Measurements from ENCODE around the gene AMER3.

AMER3 gene

GRCh38 chr2:130797493-130798435, 42.4 kb downstream of the AMER3 start:
- no peaks in the 10 kb centered on the region for H3K27me3 ChIP-seq (replicated peaks; ENCODE audit: control insufficient read depth, insufficient read depth, low read length, poor library complexity, severe bottlenecking)
- H3K9me3 ChIP-seq (ENCODE audit: control insufficient read depth, low read length) = no peaks in the 10 kb centered on the region

GRCh38 chr2:130798472-130799218, 43.3 kb downstream of the AMER3 start:
- no peak overlapping the region for H3K27ac ChIP-seq (ENCODE audit: insufficient read depth, low read length, poor library complexity, severe bottlenecking)
- peak overlapping the region; percentile 97 for H3K4me3 ChIP-seq (ENCODE audit: insufficient read depth, low read depth, low read length, poor library complexity, severe bottlenecking)
- DNase-seq = no peak
- no peaks in the 10 kb centered on the region for H3K9me3 ChIP-seq (ENCODE audit: control insufficient read depth, low read length)
- no peaks in the 10 kb centered on the region for H3K36me3 ChIP-seq (ENCODE audit: control insufficient read depth, insufficient read depth, low read length)
- no peaks in the 10 kb centered on the region for H3K27me3 ChIP-seq (replicated peaks; ENCODE audit: control insufficient read depth, insufficient read depth, low read length, poor library complexity, severe bottlenecking)
- H3K4me1 ChIP-seq (ENCODE audit: control insufficient read depth, insufficient read depth, low read length, poor library complexity, severe bottlenecking) = peaks cover 3% of the 10 kb centered on the region

More at GRCh38 chr2:130797493-130798435, 42.4 kb downstream of the AMER3 start:
- DNase-seq = peak; percentile 76 to 83 (median 79)
- Histone ChIP-seq H3K36me3 (ENCODE audit: control insufficient read depth, insufficient read depth, low read length) (no peaks in the 10 kb centered on the region), H3K27ac (ENCODE audit: insufficient read depth, low read length, poor library complexity, severe bottlenecking) (peak overlapping the region; percentile 85), H3K4me1 (ENCODE audit: control insufficient read depth, insufficient read depth, low read length, poor library complexity, severe bottlenecking) (peaks cover 3% of the 10 kb centered on the region), H3K4me3 (ENCODE audit: insufficient read depth, low read depth, low read length, poor library complexity, severe bottlenecking) (peak overlapping the region; percentile 97)

- Histone ChIP-seq H3K27me3 (replicated peaks; ENCODE audit: control insufficient read depth, insufficient read depth, low read length, poor library complexity, severe bottlenecking) (no peaks in the 10 kb centered on the region), H3K4me1 (ENCODE audit: control insufficient read depth, insufficient read depth, low read length, poor library complexity, severe bottlenecking) (peaks cover 3% of the 10 kb centered on the region), H3K9me3 (ENCODE audit: control insufficient read depth, low read length) (no peaks in the 10 kb centered on the region), H3K36me3 (ENCODE audit: control insufficient read depth, insufficient read depth, low read length) (no peaks in the 10 kb centered on the region), H3K4me3 (ENCODE audit: insufficient read depth, low read depth, low read length, poor library complexity, severe bottlenecking) (no peak overlapping the region), H3K27ac (ENCODE audit: insufficient read depth, low read length, poor library complexity, severe bottlenecking) (no peak overlapping the region)
- DNase-seq = no peak
Observed at GRCh38 chr2:130799295-130799694, 44.0 kb downstream of the AMER3 start.

GRCh38 chr2:130805613-130806012, 50.3 kb downstream of the AMER3 start:
- Histone ChIP-seq H3K9me3 (ENCODE audit: control insufficient read depth, low read length) (no peaks in the 10 kb centered on the region), H3K27me3 (replicated peaks; ENCODE audit: control insufficient read depth, insufficient read depth, low read length, poor library complexity, severe bottlenecking) (no peaks in the 10 kb centered on the region), H3K4me1 (ENCODE audit: control insufficient read depth, insufficient read depth, low read length, poor library complexity, severe bottlenecking) (no peaks in the 10 kb centered on the region), H3K4me3 (ENCODE audit: insufficient read depth, low read depth, low read length, poor library complexity, severe bottlenecking) (no peak overlapping the region), H3K27ac (ENCODE audit: insufficient read depth, low read length, poor library complexity, severe bottlenecking) (no peak overlapping the region), H3K36me3 (ENCODE audit: control insufficient read depth, insufficient read depth, low read length) (no peaks in the 10 kb centered on the region)
- DNase-seq = no peak

- no peaks in the 10 kb centered on the region for H3K27me3 ChIP-seq (replicated peaks; ENCODE audit: control insufficient read depth, insufficient read depth, low read length, poor library complexity, severe bottlenecking)
- H3K9me3 ChIP-seq (ENCODE audit: control insufficient read depth, low read length) = no peaks in the 10 kb centered on the region
- DNase-seq = no peak
- no peaks in the 10 kb centered on the region for H3K4me1 ChIP-seq (ENCODE audit: control insufficient read depth, insufficient read depth, low read length, poor library complexity, severe bottlenecking)
- H3K36me3 ChIP-seq (ENCODE audit: control insufficient read depth, insufficient read depth, low read length) = no peaks in the 10 kb centered on the region
- H3K4me3 ChIP-seq (ENCODE audit: insufficient read depth, low read depth, low read length, poor library complexity, severe bottlenecking) = no peak overlapping the region
- no peak overlapping the region for H3K27ac ChIP-seq (ENCODE audit: insufficient read depth, low read length, poor library complexity, severe bottlenecking)
Observed at GRCh38 chr2:130806370-130806769, 51.0 kb downstream of the AMER3 start.

GRCh38 chr2:130807659-130808385, 52.5 kb downstream of the AMER3 start:
- Histone ChIP-seq H3K27ac (ENCODE audit: insufficient read depth, low read length, poor library complexity, severe bottlenecking) (no peak overlapping the region), H3K4me3 (ENCODE audit: insufficient read depth, low read depth, low read length, poor library complexity, severe bottlenecking) (no peak overlapping the region), H3K9me3 (ENCODE audit: control insufficient read depth, low read length) (no peaks in the 10 kb centered on the region), H3K27me3 (replicated peaks; ENCODE audit: control insufficient read depth, insufficient read depth, low read length, poor library complexity, severe bottlenecking) (no peaks in the 10 kb centered on the region), H3K36me3 (ENCODE audit: control insufficient read depth, insufficient read depth, low read length) (no peaks in the 10 kb centered on the region), H3K4me1 (ENCODE audit: control insufficient read depth, insufficient read depth, low read length, poor library complexity, severe bottlenecking) (no peaks in the 10 kb centered on the region)
- DNase-seq = no peak

- Histone ChIP-seq H3K27ac (ENCODE audit: insufficient read depth, low read length, poor library complexity, severe bottlenecking) (no peak overlapping the region), H3K9me3 (ENCODE audit: control insufficient read depth, low read length) (no peaks in the 10 kb centered on the region), H3K4me3 (ENCODE audit: insufficient read depth, low read depth, low read length, poor library complexity, severe bottlenecking) (no peak overlapping the region), H3K4me1 (ENCODE audit: control insufficient read depth, insufficient read depth, low read length, poor library complexity, severe bottlenecking) (no peaks in the 10 kb centered on the region), H3K27me3 (replicated peaks; ENCODE audit: control insufficient read depth, insufficient read depth, low read length, poor library complexity, severe bottlenecking) (no peaks in the 10 kb centered on the region), H3K36me3 (ENCODE audit: control insufficient read depth, insufficient read depth, low read length) (no peaks in the 10 kb centered on the region)
- no peak for DNase-seq
Observed at GRCh38 chr2:130808482-130809268, 53.3 kb downstream of the AMER3 start.

- DNase-seq = no peak
- no peaks in the 10 kb centered on the region for H3K4me1 ChIP-seq (ENCODE audit: control insufficient read depth, insufficient read depth, low read length, poor library complexity, severe bottlenecking)
- H3K4me3 ChIP-seq (ENCODE audit: insufficient read depth, low read depth, low read length, poor library complexity, severe bottlenecking) = no peak overlapping the region
- no peaks in the 10 kb centered on the region for H3K9me3 ChIP-seq (ENCODE audit: control insufficient read depth, low read length)
- no peaks in the 10 kb centered on the region for H3K27me3 ChIP-seq (replicated peaks; ENCODE audit: control insufficient read depth, insufficient read depth, low read length, poor library complexity, severe bottlenecking)
- no peaks in the 10 kb centered on the region for H3K36me3 ChIP-seq (ENCODE audit: control insufficient read depth, insufficient read depth, low read length)
- H3K27ac ChIP-seq (ENCODE audit: insufficient read depth, low read length, poor library complexity, severe bottlenecking) = no peak overlapping the region
Observed at GRCh38 chr2:130810490-130810889, 55.1 kb downstream of the AMER3 start.

GRCh38 chr2:130813722-130814121, 58.4 kb downstream of the AMER3 start:
- no peaks in the 10 kb centered on the region for H3K4me1 ChIP-seq (ENCODE audit: control insufficient read depth, insufficient read depth, low read length, poor library complexity, severe bottlenecking)
- H3K27me3 ChIP-seq (replicated peaks; ENCODE audit: control insufficient read depth, insufficient read depth, low read length, poor library complexity, severe bottlenecking) = no peaks in the 10 kb centered on the region
- no peak overlapping the region for H3K4me3 ChIP-seq (ENCODE audit: insufficient read depth, low read depth, low read length, poor library complexity, severe bottlenecking)
- no peak overlapping the region for H3K27ac ChIP-seq (ENCODE audit: insufficient read depth, low read length, poor library complexity, severe bottlenecking)
- H3K9me3 ChIP-seq (ENCODE audit: control insufficient read depth, low read length) = no peaks in the 10 kb centered on the region
- DNase-seq = no peak
- no peaks in the 10 kb centered on the region for H3K36me3 ChIP-seq (ENCODE audit: control insufficient read depth, insufficient read depth, low read length)

Measured in effector memory CD4-positive, alpha-beta T cell (primary cell).